NCI-H2081 treated with DMSO at 0.1 percent for 48 hours (cell line): ENCODE measurements around the gene NSL1.
"Not testable (repeated sequence)": the region's sequence is repeated elsewhere in the genome, so short reads cannot be mapped to it uniquely, and the experiment has no call there.

ENCODE experiments used
- DNase-seq: peaks from one replicate; lab custom pipeline; 2025; lab: John Stamatoyannopoulos, UW

Gene NSL1

GRCh38 chr1:212791676-212792395, at the start of gene NSL1, which contains the start of gene TATDN3:
TSS of gene NSL1 (minus strand) at chr1:212791777. CDS start at chr1:212791763, 14 bp downstream.
TSS of gene TATDN3 (plus strand) at chr1:212791894. CDS start at chr1:212791922, 28 bp downstream.
- DNase-seq, result peak; percentile 46

GRCh38 chr1:212838145-212838544, 46.6 kb upstream of the NSL1 start:
- no peak for DNase-seq

DNA sequence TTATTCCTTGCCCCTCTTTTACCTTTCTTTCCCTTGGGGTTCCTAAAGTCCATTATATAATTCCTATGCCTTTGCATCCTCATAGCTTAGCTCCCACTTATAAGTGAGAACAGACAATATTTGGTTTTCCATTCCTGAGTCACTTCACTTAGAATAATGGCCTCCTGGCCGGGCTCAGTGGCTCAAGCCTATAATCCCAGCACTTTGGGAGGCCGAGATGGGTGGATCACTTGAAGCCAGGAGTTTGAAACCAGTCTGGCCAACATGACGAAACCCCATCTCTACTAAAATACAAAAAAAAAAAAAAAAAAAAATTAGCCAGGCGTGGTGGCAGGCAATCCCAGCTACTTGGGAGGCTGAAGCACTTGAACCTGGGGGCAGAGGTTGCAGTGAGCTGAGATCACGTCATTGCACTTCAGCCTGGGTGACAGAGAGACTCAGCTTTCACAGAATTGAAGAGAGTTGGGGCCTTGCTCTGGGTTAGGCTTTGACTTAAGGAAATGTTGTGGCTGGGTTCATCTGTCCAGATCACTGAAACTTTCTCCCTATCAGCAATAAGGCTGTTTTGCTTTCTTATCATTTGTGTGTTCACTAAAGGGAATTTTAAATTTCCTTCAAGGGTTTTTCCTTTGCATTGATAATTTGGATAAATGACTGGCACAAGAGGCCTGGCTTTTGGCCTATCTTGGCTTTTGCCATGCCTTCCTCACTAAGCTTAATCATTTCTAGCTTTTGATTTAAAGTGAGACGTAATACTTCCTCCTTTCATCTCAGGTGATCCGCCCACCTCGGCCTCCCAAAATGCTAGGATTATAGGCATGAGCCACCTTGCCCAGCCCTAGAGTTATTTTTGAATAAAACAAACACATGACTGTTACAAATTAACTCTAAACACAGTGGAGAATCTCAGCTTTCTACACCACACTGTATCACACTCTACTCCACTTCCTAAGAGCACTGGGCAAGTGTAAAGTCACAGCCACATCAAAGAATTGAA, 41.9 kb upstream of the NSL1 start:
- DNase-seq, result not testable (repeated sequence)

GRCh38 chr1:212828395-212828794, 36.8 kb upstream of the NSL1 start:
- no peak for DNase-seq

DNA sequence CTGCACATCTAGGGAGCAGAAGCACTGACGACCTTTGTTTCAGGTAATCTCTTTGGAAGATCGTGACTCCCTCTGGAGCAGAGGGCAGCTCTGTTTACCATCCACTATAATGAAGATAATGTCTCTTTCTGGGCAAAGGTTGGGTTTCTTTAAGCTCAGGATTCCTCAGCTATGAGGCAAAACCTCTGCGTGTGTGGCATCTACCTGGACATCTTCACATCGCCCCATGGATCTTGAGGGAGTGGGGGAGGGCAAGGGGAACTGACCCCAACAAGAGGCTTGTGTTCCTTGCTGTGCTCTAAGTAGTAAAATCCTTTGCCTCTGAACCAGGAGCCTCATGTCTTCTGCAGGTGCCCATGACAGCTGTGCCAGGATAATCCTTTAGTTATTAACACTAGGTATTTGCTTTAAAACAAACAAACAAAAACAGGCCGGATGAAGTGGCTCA, 36.3 kb upstream of the NSL1 start:
- DNase-seq, result no peak

- no peak for DNase-seq
These were observed 35.7 kb upstream of the NSL1 start for GRCh38 chr1:212827171-212827776.

GRCh38 chr1:212825798-212826452, 34.3 kb upstream of the NSL1 start:
- no peak for DNase-seq

DNA sequence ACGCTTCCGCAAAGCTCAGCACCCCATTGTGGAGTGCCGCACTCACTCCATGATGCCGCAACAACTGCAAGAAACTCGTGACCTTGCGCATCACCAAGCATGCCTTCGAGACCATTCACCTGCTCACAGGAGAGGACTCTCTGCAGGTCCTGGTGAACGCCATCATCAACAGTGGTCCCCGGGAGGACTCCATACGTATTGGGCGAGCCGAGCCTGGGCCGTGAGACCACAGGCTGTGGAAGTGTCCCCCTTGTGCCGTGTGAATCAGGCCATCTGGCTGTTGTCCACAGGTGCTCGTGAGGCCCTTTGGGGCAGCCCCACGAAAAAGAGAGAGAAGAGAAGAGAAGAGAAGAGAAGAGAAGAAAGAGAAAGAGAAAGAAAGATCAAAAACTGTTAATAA, 32.6 kb upstream of the NSL1 start:
- no peak for DNase-seq

DNA sequence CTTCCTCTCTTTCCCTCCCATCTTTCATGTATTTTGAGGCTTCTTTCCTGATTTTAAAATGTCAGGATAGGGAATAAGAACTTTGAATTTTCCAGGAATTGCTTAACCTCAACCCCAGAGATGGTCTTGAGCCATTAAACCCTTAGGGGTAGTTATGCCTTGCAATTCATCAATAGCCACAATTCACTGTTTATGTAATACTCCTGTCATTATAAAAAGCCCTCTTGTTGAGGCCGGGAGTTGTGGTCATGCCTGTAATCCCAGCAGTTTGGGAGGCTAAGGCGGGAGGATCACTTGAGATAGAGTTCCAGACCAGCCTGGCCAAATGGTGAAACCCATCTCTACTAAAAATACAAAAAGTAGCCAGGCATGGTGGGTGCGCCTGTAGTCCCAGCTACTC, 31.4 kb upstream of the NSL1 start:
- DNase-seq, result no peak

DNA sequence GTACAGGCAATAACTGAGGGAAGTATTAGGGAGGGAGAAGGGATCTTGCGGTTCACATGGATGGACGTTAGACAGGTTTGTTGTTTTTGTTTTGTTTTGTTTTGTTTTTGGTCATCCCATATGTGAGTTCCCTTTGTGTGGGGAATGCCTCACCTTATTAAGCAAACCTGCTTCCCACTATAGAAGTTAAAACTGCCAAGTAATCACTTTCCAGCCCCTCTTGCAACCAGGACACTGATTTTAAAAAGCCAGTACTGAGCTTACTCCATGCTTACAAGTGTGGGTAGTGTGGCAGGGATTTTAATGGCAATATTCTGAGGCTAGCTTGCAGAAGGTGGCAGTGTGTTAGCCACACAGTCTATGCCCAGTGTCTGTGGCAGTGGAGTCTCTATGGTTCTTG, 29.4 kb upstream of the NSL1 start:
- no peak for DNase-seq

- DNase-seq, result no peak
These were observed 28.1 kb upstream of the NSL1 start for GRCh38 chr1:212819726-212820125.

DNA sequence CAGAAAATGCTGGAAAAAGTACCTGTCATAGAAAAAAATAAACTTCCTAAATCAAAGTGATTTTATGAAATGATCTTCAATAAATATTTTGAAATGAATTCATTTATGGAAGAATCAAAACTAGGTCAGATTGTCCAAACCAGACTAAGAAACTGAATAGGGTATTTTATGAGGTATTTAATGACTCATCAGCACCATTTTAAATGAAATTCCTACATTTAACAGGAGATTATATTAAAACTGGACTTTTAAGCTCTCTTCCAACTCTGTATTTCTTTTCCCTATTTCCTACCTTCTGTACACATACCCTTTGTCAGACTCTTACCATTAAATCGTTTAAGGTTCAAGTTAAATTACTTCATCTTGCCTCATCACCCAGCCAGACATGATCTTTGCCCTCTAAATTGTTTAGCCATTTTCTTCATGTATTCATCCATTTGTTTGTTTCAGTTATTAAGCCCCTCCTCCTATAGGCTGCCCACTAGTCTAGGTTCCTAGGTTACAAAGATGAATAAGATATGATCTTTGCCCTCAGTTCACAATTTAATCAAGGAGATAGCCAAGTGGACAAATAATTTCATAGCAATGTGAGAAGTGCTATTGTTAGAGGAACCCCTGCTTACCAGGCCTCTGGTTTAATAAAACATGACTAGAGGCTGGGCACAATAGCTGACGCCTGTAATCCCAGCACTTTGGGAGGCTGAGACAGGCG, 25.1 kb upstream of the NSL1 start:
- DNase-seq, result no peak

DNA sequence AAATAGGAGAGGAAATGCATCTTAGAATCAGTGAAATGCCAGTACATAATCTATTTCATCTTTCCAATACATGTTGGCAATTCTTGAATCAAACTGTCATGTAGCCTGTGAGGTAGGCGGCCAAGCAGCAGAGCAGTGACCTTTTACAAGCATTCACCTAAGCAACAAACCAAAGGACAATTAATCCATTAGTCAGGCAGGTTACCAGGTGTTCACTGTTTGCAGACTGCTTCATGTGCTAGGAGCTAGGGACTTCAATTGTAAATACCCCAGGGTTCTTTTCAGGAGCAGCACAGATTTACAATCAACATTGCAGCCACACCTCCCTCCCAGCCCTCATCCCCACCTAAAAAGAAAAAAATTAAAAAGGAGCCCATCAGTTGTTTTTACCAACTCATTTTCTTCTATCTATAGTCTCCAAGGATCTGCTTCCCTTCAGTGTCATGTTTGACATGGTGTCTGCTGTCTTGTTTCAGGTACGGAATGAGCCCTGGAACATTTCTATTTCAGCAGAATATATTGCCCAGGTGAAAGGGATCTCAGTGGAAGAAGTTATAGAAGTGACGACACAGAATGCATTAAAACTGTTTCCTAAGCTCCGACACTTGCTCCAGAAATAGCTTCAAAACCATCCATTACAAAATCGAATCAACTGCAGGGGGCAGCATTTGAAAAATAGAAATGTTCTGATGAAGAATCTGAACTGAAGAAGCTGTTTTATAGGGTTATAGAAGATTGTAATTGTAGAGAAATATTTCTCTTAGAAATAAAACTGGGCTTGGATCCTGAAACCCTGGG, 23.2 kb upstream of the NSL1 start:
- DNase-seq, result peak; percentile 67

GRCh38 chr1:212805767-212806166, 14.2 kb upstream of the NSL1 start:
- no peak for DNase-seq

DNA sequence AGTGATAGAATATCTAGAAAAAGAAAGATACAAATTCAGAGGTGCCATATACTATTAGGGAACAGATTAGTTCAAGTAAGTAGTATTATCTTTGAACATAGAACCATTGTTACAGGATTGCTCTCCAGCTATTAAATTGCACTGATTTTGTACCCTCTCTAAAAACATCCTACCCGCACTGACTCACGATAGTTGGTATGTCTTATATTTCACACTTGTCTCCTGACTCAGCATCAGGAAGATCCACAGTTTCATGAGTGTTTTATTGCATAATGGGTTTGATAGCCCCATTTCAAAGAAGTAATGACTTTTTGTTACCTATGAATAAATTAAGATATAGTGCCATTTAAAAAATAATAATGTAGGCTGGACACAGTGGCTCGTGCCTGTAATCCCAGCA, 6.1 kb upstream of the NSL1 start:
- DNase-seq, result no peak

GRCh38 chr1:212794561-212795014, 3.0 kb upstream of the NSL1 start:
- DNase-seq, result no peak

GRCh38 chr1:212792396-212792908, 875 bp upstream of the NSL1 start:
- no peak for DNase-seq

DNA sequence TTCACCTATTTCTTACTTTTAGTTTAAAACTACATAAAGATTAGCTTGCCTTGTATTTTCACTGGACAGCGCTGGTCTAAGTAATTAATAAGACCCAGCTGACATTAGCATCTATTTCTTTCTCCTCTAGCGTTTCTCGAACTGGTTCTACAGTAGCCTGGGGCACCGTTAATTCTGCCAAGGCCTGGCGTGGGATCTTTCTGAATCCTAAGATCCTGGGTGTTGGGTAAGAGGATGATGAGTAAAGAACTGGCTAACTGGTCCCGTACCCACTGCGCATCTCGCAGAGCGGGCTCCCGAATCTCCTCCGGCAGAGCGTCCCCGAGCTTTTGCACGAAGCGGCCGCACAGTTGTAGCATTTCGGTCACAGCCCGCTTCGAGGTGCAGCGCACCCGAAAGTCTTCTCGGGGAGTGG, 309 bp downstream of the NSL1 start:
- DNase-seq, result no peak

DNA sequence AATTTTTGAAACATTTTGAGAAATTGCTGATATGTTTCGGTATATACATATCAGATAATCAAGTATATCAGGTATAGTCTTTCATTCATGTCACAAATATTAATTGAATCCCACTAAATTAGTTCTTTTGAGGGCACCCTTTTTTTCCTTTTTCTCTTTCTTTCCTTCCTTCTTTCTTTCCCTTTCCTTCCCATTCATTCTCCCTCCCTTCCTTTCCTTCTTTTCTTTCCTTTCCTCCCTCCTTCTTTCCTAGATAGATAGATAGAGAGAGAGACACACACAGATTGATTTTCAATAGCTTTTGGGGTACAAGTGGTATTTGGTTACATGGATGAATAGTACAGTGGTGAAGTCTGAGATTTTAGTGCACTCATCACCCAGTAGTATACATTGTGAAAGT, 5.7 kb downstream of the NSL1 start:
- no peak for DNase-seq

DNA sequence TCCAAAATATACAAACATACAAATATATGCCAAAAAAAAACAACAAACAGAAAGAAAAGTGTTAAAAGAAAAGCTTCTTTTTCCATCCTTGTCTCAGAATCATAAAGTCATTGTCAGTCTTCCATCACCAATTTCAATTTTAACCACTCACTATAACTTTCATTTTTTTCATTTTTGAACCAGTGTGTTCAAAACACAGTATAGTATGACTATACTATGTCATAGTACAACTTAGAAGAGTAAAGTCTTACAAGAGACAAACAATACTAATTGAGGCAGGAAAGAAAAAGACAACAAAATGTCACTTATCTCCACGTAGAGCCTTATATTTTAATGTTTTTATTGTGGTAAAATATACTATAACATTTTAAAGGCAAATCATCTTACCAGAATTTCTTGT, 7.6 kb downstream of the NSL1 start:
- DNase-seq, result no peak
